HG03571 (cell line): ENCODE results near the gene ANTXRL.
"Not testable (repeated sequence)": the region's sequence is repeated elsewhere in the genome, so short reads cannot be mapped to it uniquely, and the experiment has no call there.

ENCODE experiments used
- ATAC-seq: cut with Tn5 transposase; IDR thresholded peaks from one replicate; pipeline ENCODE4 v1.9.1; 2021; ENCODE audit not compliant: unreplicated experiment

ANTXRL gene

GRCh38 chr10:46254007-46254383 lies 32.8 kb upstream of the ANTXRL start:
- ATAC-seq = no peak

- ATAC-seq = no peak
These were observed 32.3 kb upstream of the ANTXRL start for GRCh38 chr10:46254467-46254866.

DNA sequence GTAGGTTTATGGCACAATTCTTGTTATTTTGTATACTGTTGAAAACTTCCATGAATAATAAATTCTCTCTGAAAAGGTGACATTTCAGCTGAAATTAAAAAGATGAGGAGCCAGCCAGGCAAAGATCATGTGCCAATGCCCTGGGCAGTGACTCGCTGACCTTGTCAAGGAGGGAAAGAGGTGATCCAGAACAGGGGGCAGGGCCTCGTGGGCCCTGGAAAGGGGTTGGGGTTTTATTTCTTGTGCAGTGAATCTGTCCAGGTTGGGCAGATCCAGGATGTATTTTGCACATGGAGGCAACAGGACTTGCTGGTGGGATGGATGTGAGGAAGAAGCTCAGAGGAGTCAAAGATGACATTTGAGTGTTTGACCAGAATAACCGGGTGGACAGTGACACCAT lies 31.6 kb upstream of the ANTXRL start:
- not testable (repeated sequence) for ATAC-seq

DNA sequence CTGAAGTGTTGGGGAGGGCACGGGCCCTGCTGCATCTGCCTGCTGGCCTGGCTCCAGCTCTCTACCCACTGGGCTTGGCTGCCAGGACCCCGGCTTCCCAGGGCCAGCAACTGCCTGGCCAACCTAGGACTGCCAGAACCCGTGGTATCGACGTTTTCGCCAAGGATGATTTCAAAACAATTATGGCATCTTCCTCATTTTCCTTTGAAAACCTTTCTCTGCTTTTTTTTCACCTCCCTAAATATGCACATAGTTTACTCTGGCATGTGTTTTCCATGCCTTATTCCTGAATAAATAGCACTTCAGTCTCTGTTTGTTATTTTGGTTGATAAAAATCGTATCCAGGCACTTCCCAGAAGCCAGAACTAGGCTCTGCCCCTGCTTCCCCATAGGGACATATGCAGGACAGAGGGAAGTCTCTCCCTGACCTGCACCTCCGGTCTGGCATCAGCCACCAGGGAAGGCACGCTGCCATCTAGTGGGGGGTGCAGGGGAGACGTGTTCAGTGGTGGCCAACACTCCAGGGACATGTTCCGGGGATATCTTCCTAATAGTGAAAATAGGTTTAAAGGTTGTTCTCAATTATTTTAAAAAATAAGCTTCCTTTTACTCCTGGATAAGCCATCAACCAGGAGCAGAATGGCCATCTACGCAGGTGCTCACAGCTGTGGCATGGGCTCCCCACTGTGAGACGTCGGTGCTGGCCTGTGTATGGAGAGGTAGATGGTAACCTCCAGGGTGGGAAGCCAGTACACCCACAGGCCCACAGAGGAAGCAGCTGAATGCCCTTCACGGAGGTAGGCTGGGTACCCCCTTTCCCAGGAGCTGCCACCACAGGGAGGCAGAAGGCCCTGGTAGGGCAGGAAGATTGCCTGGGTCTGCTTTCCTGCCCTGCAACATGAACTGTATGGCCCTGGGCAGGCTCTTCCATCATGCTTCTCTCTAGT lies 30.7 kb upstream of the ANTXRL start:
- no peak for ATAC-seq

GRCh38 chr10:46257099-46257498 lies 29.7 kb upstream of the ANTXRL start:
- no peak for ATAC-seq

DNA sequence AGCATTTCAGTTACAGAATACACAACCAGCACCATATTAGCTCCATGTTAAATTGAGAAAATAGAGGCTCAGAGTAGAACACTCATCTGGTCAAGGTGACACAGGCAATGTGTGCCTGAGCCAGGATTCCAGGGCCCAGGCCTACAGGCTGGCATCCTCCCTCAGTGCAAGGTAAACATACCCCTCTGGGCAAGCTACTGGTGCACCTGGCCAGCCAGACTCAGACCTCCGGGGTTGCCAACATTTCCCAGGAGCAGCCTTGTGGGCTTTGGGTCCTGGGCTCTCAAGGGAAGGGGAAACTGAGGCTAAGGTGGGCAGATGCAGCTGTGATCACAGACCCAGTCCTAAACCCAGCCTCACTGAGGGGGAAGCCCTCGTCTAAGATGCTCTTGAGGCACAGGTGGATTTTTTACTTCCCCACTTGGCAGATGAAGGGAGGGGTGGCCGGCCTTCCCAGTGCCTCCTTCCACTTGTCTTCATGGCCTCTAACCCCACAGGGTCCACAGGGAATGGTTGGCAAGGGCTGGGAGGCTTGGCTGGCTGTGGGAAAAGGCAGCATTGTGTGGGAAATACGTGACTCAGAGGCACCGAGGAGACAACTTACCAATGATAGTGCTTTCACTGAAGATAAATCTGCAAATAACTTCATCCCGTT lies 23.8 kb upstream of the ANTXRL start:
- ATAC-seq = not testable (repeated sequence)

GRCh38 chr10:46263831-46264268 lies 22.9 kb upstream of the ANTXRL start:
- ATAC-seq = no peak

DNA sequence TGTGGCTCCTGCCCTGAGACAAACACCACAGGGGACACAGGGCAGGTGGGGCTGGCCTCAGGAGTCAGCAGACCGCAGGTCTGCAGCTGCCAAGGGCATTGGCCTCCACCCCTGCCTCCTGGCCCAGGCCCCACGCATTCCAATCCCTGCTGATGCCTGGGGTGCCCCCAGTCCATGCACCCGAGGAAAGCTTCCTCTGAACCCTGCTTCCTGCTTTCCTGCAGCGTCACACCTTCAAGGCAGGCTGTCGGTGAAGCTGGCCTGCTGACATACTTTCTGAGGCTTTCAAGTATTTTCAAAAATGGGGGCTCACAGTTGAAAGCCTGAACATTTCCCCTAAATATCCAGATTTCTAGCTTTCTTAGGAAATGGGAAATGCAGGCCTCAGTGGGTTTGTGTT lies 22.5 kb upstream of the ANTXRL start:
- no peak for ATAC-seq

- ATAC-seq = no peak
These were observed 21.9 kb upstream of the ANTXRL start for GRCh38 chr10:46264737-46265368.

GRCh38 chr10:46265566-46266305 lies 21.1 kb upstream of the ANTXRL start:
- not testable (repeated sequence) for ATAC-seq

DNA sequence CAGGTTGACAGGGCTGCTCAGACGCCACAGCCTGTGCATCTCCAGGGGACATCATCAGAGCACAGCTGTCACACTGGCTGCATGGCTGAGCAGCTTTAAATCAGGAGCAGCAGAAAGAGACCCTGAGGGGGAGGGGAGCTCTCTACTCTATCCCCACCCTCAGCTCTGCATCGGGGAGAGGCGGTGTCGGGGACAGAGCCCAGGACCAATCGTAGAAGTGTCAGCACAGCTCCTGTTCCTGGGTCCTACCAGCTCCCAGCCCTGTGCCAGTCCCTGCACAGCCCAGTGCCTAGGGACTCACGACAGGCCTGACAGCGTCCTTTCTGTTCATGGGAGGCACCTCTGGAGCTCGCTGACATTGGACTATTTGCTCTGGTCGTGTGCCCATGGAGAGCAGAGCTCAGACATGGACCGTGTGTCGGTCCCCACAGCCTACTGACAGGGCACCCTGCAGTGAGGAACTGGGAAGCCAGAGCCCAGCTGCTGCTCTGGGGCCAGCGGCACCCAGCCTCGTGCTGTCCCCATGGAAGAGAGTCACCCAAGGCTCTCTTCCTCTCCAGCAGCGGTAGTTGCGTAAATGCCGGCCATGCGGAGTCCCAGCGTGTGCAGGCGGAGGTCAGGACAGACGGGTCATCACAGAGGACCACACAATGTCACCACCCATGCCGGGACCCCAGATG lies 20.4 kb upstream of the ANTXRL start:
- ATAC-seq = no peak

GRCh38 chr10:46267132-46267985 lies 19.4 kb upstream of the ANTXRL start:
- no peak for ATAC-seq

- ATAC-seq = no peak
These were observed 18.5 kb upstream of the ANTXRL start for GRCh38 chr10:46268076-46268881.

DNA sequence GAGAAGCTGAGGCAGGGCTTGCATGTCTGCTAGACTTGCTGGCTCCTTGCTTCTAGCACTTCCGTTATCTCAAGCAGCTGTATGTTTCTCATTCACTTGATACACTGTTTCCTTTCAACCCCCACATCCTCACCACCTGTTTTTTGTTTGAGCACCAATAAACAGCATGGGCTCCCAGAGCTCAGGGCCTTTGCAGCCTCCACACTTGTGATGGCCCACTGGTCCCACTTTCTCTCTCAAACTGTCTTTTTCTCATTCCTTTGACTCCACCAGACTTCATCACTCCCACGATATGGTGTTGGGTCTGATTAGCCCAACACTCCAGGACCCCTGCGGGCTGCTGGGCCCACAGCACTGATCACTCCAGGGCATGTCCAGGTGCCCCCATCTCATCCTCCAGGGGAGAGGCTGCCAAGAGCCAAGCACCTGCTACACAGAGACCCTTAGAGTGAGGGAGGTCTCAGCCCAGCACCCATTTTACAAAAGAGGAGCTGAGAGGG lies 17.2 kb upstream of the ANTXRL start:
- not testable (repeated sequence) for ATAC-seq

GRCh38 chr10:46270086-46270811 lies 16.5 kb upstream of the ANTXRL start:
- ATAC-seq = no peak

GRCh38 chr10:46270963-46271530 lies 15.8 kb upstream of the ANTXRL start:
- ATAC-seq = not testable (repeated sequence)

- ATAC-seq = not testable (repeated sequence)
These were observed 14.8 kb upstream of the ANTXRL start for GRCh38 chr10:46271795-46272499.
